Stimulated activated CD8-positive, alpha-beta memory T cell treated with anti-CD3 and anti-CD28 coated beads, Interleukin-15, amount 100 ng/mL, for 48 hours (primary cell): ENCODE measurements around the gene TAL1.
"Not testable (repeated sequence)": the region's sequence is repeated elsewhere in the genome, so short reads cannot be mapped to it uniquely, and the experiment has no call there.

ENCODE experiments used
- DNase-seq, 2 donors: peaks; one replicate each; pipeline ENCODE4 v3.0.0-alpha.2; 2020; ENCODE audit warnings: low read depth in 2 of 2

The TAL1 gene

GRCh38 chr1:47232187-47232874 lies at the start of gene TAL1:
TSS of gene TAL1 (minus strand) at chr1:47232225. CDS start at chr1:47225888, 6,337 bp downstream.
- no peak for DNase-seq

DNA sequence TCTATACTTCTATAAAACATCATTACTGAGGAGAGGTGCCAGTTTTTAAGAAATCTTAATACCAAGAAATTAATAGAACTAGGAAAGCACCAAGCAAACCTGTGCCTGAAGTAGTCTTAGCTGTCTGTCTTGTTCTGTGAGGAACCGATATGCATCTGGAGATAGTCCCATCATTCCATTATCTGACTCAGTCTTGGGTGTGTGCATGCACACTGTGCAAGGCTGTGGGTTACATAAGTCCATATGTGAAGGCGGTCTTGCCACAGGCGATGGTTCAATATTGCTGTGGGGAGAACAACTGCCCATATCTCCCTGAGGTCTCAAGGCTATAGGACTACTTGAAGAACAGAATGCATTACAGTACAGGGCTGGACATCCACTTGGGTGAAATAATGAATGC lies 48.1 kb upstream of the TAL1 start:
- DNase-seq = no peak

DNA sequence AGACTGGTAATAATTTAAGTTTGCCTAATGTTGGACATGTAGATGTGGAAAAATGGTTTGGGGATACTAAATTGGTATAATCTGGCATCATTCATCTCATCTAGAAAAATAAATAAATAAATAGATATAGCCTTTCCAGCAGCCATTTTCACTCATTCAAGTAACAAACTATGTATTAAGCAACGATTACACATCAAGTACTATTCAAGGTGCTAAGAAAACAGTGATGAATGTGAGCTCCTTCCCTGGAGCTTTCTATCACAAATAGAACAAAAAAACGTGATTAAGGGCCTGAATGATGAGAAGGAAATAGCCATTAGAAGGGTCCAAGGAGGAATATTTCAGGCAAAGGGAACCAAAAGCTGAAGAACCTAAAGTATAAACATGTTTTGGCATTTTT lies 44.8 kb upstream of the TAL1 start:
- no peak for DNase-seq

DNA sequence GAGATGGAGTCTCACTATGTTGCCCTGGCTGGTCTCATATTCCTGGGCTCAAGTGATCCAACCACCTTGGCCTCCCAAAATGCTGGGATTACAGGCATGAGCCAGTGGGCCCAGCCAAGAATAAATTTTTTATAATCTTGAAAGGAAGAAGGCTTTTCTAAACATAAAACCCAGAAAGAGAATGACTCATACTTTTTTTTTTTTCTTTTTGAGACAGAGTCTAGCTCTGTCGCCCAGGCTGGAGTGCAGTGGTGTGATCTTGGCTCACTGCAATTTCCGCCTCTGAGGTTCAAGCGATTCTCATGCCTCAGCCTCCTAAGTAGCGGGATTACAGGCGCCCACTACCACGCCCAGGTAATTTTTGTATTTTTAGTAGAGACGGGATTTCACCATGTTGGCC lies 43.8 kb upstream of the TAL1 start:
- DNase-seq = not testable (repeated sequence)

DNA sequence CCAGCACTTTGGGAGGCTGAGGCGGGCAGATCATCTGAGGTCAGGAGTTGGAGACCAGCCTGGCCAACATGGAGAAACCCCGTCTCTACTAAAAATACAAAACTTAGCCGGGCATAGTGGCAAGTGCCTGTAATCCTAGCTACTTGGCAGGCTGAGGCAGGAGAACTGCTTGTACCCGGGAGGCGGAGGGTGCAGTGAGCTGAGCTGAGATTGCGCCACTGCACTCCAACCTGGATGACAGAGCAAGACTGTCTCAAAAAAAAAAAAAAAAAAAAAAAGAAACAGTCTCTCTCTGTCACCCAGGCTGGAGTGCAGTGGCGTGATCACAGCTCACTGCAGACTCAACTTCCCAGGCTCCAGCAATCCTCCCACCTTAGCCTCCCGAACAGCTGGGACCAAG lies 33.5 kb upstream of the TAL1 start:
- DNase-seq = not testable (repeated sequence)

DNA sequence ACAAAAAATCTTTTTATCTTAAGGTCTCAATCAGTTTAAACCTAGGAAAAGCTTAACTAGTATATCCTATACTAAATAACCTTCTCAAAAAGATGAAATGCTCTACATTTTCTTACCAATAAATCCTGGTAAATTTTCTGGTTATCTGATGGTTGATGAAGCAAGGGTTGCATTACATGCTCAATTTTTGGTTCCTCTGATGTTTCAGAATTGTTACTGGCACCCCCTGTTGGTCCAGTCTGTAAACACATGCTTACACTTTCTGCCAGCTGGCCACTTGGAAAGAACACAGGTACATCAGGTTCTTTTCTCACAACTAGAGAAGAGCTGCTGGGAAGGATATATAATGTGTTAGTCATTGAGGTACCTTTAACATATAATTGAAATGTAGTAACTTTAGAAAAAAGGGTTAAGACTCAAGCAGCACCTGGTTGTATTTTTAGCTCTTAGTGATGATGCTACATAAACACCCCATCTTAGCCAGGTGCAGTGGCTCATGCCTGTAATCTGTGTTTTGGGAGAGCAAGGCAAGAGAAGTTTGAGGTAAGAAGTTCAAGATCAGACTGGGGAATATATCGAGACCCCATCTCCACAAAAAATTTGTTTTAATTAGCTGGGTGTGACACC lies 30.9 kb upstream of the TAL1 start:
- DNase-seq = peak in 1 of 2 donors; percentile 8

DNA sequence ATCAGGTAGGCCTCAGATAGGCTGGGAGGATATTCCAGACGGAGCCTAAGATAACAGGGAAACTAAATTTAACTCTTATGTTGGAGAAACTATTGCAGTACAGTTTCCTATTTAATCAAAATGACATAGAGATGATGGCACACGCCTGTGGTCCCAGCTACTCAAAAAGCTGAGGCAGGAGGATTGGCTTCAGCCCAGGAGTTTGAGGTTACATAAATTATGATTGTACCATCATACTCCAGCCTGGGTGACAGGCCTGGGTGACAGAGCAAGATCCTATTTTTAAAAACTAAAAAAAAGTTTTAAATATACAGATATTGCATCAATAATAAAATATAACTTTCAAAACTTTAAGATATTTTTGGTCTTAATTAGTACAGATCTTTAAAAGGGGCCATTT lies 25.2 kb upstream of the TAL1 start:
- no peak for DNase-seq

GRCh38 chr1:47252795-47253194 lies 20.8 kb upstream of the TAL1 start:
- DNase-seq = no peak

DNA sequence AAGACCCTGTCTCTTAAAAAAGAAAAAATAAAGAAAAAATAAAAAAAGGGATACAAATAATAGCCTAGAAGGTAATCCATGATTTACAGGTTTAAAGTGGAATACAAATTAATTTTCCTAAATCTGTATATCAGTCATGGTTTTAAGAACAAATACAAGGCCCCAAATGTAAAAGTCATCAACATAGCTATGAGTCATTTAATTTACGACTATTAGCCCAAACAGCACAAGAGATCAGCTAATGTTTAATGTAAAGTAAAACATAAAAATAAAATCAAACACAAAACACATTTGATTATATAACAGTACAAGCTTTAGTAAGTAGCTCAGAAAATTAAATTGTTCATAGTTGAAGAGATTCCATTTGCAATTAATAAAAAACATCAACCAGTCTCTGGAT lies 20.3 kb upstream of the TAL1 start:
- DNase-seq = no peak

GRCh38 chr1:47249755-47250154 lies 17.7 kb upstream of the TAL1 start:
- no peak for DNase-seq

DNA sequence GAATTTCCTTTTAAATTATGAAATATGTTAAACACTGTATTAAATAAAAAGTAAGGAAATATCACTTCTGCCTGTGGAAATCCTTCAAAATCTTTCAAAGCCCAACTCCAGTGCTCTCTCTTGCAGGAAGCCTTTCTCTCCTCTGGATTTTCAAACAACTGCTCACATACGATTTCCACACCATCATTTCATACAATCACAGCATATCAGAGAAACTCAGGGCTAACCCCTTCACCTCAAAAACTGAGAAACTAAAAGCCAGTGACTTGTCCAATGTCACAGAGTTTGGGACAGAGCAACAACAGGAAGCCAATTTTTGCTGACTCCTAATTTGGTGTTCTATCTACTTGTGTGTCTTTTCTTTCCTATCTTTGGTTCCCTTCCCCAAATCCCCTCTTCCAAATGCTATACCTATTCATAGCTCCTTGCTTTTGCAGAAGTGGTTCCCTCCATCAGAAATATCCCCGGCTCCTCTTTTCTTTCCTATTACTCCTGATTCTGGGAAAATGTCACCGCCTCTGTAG lies 12.4 kb upstream of the TAL1 start:
- no peak for DNase-seq

GRCh38 chr1:47243910-47244309 lies 11.9 kb upstream of the TAL1 start:
- DNase-seq = no peak

DNA sequence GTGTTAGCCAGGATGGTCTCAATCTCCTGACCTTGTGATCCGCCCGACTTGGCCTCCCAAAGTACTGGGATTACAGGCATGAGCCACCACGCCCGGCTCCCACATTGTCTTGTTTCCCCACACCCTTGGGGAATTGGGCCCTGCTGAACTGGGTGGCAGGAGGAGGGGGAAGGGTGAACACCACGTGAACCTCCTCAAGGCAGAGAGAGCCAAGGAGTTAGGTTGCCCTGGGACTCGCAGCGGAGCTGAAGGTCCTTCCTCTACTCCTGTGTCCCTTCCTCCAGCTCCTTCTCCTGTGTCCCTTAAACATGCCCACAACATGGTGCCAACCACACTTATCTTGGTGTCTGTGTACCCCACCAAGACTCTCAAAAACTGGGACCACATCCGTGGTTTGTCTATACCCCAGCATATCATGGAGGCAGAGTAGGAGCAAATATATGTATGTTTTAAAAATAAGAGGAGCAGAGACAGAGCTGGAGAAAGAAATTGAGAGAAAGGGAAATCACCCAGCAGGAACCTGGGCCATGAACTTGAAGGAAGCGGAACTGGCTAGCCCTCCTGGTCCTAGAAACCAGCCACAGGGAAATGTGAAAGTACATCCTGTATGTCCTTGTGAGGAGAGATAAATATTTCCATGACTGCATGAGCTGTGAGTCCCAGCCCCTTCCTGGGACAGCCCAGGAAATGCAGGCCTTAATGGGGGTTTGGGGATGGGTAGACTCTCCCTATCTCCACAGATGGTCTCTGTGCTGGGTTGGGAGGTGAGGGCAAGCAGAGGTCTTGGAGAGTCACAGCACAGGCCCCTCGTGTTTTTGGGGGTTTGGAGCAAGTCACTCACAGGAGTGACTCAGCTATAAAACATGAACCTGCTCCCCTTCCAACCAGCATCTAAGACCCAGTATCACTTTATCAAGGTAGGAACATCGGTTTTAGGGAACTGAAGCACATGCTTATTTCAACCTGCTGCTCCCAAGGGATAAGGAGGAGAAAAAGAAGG lies 9.4 kb upstream of the TAL1 start:
- DNase-seq = no peak

DNA sequence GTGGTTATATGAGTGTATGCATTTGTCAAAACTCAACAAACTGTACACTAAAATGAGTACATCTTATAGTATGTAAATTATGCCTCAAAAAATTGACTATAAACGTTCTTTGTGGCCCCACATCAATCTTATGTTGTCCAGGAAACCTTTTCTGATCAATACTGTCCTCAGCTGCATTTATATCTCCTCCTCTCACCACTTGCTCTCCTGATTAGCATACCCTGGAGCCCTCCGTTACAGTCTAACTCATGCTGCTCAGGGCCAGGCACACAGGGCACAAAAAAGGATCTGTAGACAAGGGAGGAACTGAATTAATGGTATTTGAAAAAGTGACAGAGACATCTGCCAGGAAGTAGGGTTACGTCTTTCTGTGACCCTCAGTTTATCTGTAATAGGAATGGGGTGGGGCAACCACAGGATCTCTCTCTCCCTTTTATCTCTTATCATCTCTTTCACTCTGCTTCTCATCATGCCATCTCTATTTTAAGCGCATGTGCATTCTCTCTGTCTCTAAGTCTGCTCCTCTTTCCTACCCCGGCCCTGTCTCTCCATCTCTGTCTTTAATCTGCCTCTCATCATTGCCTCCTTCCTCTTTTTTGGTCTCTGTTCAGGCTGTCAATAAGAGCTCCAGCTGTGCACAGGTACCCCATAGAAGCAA lies 7.0 kb upstream of the TAL1 start:
- DNase-seq = no peak

DNA sequence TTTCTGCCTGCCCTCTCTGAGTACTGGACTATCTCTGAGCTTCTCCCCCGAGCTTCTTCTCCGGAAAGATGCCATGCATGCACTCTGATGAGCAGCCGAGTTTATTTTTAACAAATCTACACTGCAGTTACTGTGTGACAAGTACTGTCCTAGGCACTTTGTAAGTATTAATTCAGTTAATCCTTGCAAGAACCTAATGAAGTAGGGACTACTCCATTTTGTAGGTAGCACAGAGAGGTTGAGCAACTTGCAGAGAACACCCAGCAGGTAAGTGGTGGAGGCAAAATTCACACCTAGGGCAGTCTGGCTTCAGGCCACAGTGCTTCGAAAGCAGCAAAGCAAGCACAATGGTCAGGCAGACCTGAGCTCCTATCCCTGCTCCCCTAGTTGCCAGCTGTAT lies 3.8 kb upstream of the TAL1 start:
- no peak for DNase-seq

GRCh38 chr1:47235241-47235681 lies 3.2 kb upstream of the TAL1 start:
- no peak for DNase-seq

- DNase-seq = no peak
Measured at GRCh38 chr1:47233186-47233585, 1.2 kb upstream of the TAL1 start.

DNA sequence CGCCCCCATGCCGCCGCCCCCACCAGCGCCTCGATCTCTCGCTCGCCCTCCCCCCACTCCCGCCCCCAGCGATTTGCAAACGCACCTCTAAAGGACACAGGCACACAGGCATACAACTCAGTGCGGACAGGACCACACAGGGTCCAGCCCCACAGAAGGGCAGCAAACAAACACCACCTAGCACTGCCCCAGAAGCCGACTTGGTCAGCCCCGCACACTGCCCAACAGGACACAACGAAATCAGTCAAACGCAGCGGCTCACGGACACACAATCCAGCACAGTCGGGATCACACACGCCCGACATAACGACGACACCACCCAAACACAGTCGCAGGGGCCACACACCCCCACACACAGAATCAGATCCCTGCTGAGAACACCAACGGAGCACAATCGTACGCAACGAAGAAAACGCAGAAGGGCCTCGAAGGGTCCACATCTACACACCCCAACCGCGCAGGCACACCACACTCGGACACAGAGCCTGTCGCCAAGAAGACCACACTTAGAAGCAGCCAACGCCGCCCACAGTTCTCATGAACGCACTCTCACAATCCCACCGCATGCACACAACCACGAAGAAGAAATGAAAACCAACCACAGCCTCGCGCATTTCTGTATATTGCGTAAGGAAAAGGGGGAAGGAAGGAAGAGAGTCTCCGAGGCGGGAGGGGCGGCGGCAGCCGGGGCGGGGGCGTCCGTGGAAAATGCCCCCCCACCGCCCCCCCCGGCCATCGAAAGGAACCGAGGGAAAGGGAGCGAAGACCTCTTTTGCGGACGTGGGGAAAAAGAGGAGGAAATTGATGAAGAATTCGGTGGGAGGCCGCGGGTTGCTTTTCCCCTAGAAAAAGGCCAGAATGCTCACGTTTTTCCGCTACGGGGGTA lies 481 bp downstream of the TAL1 start:
- DNase-seq = no peak

- DNase-seq = no peak
Measured at GRCh38 chr1:47230692-47231300, 1.2 kb downstream of the TAL1 start.
